ENCODE results near the gene MDM1. TPM values are rescaled to one million over a fixed set of nuclear protein-coding genes. Genes with fewer than 3 reads are reported as not detected.

The MDM1 gene
- total and polyA plus RNA-seq, 2 of the 13 experiments (the other 11 are each of a cell fraction or from before 2014, with no cell fraction given), result 4.6 to 15.2 TPM

DNA sequence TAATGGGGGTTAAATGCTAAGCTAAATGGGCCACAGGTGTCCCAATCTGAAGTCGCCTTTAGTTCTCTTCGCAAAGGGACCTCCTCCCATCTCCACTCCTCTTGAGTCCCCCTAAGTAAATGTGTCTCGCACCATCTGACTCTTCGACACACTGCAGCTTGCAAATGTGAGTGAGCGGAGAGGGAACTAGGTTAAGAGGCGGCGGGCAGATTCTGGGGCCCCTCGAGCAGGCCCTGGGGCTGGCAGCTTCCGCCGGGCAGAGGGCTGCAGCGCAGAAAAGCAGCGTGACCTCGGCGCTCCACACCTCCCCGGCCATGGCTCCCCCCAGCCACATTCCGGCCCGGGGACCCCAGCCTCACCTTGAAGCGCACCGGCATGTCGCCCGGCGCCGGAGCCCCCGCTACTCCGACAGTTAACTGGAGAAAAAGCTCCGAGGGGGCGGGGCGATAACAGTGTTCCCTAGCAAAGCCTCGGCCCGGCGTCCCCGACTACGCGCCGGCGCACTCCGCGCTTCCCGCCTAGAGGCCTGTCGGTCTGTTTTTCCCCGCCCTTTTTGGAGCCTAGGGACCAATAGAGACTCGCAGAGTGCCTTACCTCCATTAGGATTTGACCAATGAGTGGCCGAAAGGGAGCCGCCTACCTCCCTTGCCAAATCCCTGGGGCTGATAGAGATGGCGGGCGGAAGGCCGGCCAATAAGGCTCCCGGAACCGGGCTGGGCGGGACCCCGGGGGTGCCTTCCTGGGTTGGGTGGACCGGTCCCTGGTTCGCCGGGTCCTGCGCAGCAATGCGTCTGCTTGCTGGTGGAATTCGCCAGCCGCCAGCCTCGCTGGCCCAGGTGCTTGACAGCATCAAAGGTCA lies at the start of gene MDM1 (continued):
- TF ChIP-seq, protein P1, sequence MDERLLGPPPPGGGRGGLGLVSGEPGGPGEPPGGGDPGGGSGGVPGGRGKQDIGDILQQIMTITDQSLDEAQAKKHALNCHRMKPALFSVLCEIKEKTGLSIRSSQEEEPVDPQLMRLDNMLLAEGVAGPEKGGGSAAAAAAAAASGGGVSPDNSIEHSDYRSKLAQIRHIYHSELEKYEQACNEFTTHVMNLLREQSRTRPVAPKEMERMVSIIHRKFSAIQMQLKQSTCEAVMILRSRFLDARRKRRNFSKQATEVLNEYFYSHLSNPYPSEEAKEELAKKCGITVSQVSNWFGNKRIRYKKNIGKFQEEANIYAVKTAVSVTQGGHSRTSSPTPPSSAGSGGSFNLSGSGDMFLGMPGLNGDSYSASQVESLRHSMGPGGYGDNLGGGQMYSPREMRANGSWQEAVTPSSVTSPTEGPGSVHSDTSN (CRISPR knock-in tag; IDR thresholded peaks at IDR 0.05), result peak; percentile 64; the same call in 1 of the 2 replicates
- TF ChIP-seq ZNF468 (CRISPR knock-in tag; IDR thresholded peaks at IDR 0.05), result no peak
- TF ChIP-seq RFXAP (CRISPR knock-in tag; IDR thresholded peaks at IDR 0.05; ENCODE audit: borderline replicate concordance), result peak; percentile 68; the same call in 1 of the 2 replicates
- no peak for TF ChIP-seq SYNCRIP (IDR thresholded peaks at IDR 0.05; ENCODE audit: insufficient read depth, low read depth, low read length)
- TF ChIP-seq, protein P2, sequence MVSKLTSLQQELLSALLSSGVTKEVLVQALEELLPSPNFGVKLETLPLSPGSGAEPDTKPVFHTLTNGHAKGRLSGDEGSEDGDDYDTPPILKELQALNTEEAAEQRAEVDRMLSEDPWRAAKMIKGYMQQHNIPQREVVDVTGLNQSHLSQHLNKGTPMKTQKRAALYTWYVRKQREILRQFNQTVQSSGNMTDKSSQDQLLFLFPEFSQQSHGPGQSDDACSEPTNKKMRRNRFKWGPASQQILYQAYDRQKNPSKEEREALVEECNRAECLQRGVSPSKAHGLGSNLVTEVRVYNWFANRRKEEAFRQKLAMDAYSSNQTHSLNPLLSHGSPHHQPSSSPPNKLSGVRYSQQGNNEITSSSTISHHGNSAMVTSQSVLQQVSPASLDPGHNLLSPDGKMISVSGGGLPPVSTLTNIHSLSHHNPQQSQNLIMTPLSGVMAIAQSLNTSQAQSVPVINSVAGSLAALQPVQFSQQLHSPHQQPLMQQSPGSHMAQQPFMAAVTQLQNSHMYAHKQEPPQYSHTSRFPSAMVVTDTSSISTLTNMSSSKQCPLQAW (CRISPR knock-in tag; IDR thresholded peaks at IDR 0.05), result no peak
- no peak for TF ChIP-seq ZFP36 (IDR thresholded peaks at IDR 0.05; ENCODE audit: borderline replicate concordance, low read depth, low read length, partially characterized antibody)
- no peak for TF ChIP-seq HNRNPH1 (optimal IDR thresholded peaks at IDR 0.05; ENCODE audit: low read depth, low read length)
- no peak for TF ChIP-seq HCFC1 (IDR thresholded peaks at IDR 0.05; ENCODE audit: low read depth, low read length)
- TF ChIP-seq, protein P3, sequence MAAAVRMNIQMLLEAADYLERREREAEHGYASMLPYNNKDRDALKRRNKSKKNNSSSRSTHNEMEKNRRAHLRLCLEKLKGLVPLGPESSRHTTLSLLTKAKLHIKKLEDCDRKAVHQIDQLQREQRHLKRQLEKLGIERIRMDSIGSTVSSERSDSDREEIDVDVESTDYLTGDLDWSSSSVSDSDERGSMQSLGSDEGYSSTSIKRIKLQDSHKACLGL (CRISPR knock-in tag; IDR thresholded peaks at IDR 0.05), result 0 out of 2 replicates have a peak, but pooled peaks have one; percentile 17
- no peak for TF ChIP-seq ZNF746 (CRISPR knock-in tag; IDR thresholded peaks at IDR 0.05)
- TF ChIP-seq HNRNPLL (IDR thresholded peaks at IDR 0.05; ENCODE audit: low read depth, low read length, poor library complexity, severe bottlenecking), result peak; percentile 66
- no peak for TF ChIP-seq ATF1 (CRISPR knock-in tag; IDR thresholded peaks at IDR 0.05)
- TF ChIP-seq NFATC3 (CRISPR knock-in tag; IDR thresholded peaks at IDR 0.05), result no peak
- no peak for TF ChIP-seq SNAI1 (CRISPR knock-in tag; IDR thresholded peaks at IDR 0.05; ENCODE audit: borderline replicate concordance)
- TF ChIP-seq MEIS2 (CRISPR knock-in tag; IDR thresholded peaks at IDR 0.05), result no peak
- TF ChIP-seq, protein P4, sequence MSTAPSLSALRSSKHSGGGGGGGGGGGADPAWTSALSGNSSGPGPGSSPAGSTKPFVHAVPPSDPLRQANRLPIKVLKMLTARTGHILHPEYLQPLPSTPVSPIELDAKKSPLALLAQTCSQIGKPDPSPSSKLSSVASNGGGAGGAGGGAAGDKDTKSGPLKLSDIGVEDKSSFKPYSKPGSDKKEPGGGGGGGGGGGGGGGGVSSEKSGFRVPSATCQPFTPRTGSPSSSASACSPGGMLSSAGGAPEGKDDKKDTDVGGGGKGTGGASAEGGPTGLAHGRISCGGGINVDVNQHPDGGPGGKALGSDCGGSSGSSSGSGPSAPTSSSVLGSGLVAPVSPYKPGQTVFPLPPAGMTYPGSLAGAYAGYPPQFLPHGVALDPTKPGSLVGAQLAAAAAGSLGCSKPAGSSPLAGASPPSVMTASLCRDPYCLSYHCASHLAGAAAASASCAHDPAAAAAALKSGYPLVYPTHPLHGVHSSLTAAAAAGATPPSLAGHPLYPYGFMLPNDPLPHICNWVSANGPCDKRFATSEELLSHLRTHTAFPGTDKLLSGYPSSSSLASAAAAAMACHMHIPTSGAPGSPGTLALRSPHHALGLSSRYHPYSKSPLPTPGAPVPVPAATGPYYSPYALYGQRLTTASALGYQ (CRISPR knock-in tag; IDR thresholded peaks at IDR 0.05), result no peak
- no peak for TF ChIP-seq ZNF775 (CRISPR knock-in tag; IDR thresholded peaks at IDR 0.05; ENCODE audit: borderline replicate concordance)
- TF ChIP-seq ZEB1 (IDR thresholded peaks at IDR 0.05; ENCODE audit: insufficient replicate concordance, low read depth), result no peak
- TF ChIP-seq, protein P5, sequence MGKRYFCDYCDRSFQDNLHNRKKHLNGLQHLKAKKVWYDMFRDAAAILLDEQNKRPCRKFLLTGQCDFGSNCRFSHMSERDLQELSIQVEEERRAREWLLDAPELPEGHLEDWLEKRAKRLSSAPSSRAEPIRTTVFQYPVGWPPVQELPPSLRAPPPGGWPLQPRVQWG (CRISPR knock-in tag; IDR thresholded peaks at IDR 0.05; ENCODE audit: borderline replicate concordance, low read depth), result no peak
- TF ChIP-seq NFE2L1 (CRISPR knock-in tag; IDR thresholded peaks at IDR 0.05; ENCODE audit: borderline replicate concordance), result no peak
- TF ChIP-seq GABPB1 (CRISPR knock-in tag; IDR thresholded peaks at IDR 0.05), result peak; percentile 78
- no peak for TF ChIP-seq ATF7 (IDR thresholded peaks at IDR 0.05)
- TF ChIP-seq ATF7 (CRISPR knock-in tag; IDR thresholded peaks at IDR 0.05), result no peak
- TF ChIP-seq ZNF235 (CRISPR knock-in tag; IDR thresholded peaks at IDR 0.05; ENCODE audit: borderline replicate concordance), result no peak
